H9 (cell line): Measurements from ENCODE around the gene GPC6. TPM values are rescaled to one million over a fixed set of nuclear protein-coding genes. Genes with fewer than 3 reads are reported as not detected.

Source experiments
- DNase-seq: peaks from one replicate; pipeline ENCODE4 v3.0.0-alpha.2; 2017
- H2AFZ ChIP-seq: one replicate; pipeline ENCODE4 v1.6.1; 2013; ENCODE audit warnings: mild to moderate bottlenecking, low read length, control low read depth, moderate library complexity
- H2AK5ac ChIP-seq: 2 replicates; pipeline ENCODE4 v1.6.1; 2013; ENCODE audit warnings: low read length, control low read depth, mixed read lengths; ENCODE audit not compliant: insufficient read length
- H2BK120ac ChIP-seq: one replicate; pipeline ENCODE4 v1.6.1; 2013; ENCODE audit warnings: low read depth, mild to moderate bottlenecking, low read length, control low read depth, inconsistent platforms; ENCODE audit not compliant: poor library complexity, severe bottlenecking
- H2BK12ac ChIP-seq: 2 replicates; pipeline ENCODE4 v1.6.1; 2013; ENCODE audit warnings: low read length, control low read depth, mixed read lengths, low read depth; ENCODE audit not compliant: insufficient read length
- H2BK15ac ChIP-seq: 2 replicates; pipeline ENCODE4 v1.6.1; 2013; ENCODE audit warnings: low read depth, low read length, control low read depth
- H2BK20ac ChIP-seq: one replicate; pipeline ENCODE4 v1.6.1; 2013; ENCODE audit warnings: low read depth, mild to moderate bottlenecking, low read length, control low read depth, inconsistent platforms; ENCODE audit not compliant: poor library complexity, severe bottlenecking
- H2BK5ac ChIP-seq: 2 replicates; pipeline ENCODE4 v1.6.1; 2013; ENCODE audit warnings: low read length, control low read depth, mixed read lengths; ENCODE audit not compliant: insufficient read length
- H3K14ac ChIP-seq: 2 replicates; pipeline ENCODE4 v1.6.1; 2013; ENCODE audit warnings: low read length, control low read depth; ENCODE audit not compliant: insufficient read depth
- H3K18ac ChIP-seq: 2 replicates; pipeline ENCODE4 v1.6.1; 2013; ENCODE audit warnings: low read depth, mild to moderate bottlenecking, mixed read lengths, low read length, control low read depth; ENCODE audit not compliant: insufficient read length
- H3K23ac ChIP-seq: 2 replicates; pipeline ENCODE4 v1.6.1; 2013; ENCODE audit warnings: low read length, control low read depth, mixed read lengths, low read depth; ENCODE audit not compliant: insufficient read length
- H3K23me2 ChIP-seq: 2 replicates; pipeline ENCODE4 v1.6.1; 2013; ENCODE audit warnings: low read depth, mild to moderate bottlenecking, mixed read lengths, low read length, control low read depth; ENCODE audit not compliant: insufficient read length, poor library complexity, severe bottlenecking
- H3K27ac ChIP-seq: 2 replicates; pipeline ENCODE4 v1.5.1; 2013; ENCODE audit warnings: low read length, control low read depth, mixed read lengths, low read depth; ENCODE audit not compliant: insufficient read length
- H3K27me3 ChIP-seq: 2 replicates; pipeline ENCODE4 v1.6.1; 2013; ENCODE audit warnings: low read length, control low read depth, inconsistent platforms; ENCODE audit not compliant: insufficient read depth
- H3K4ac ChIP-seq: 2 replicates; pipeline ENCODE4 v1.6.1; 2013; ENCODE audit warnings: low read depth, mild to moderate bottlenecking, control low read depth, inconsistent platforms, low read length, moderate library complexity
- H3K4me1 ChIP-seq: 2 replicates; pipeline ENCODE4 v1.6.1; 2013; ENCODE audit warnings: low read length, control low read depth, inconsistent platforms; ENCODE audit not compliant: insufficient read depth
- H3K4me2 ChIP-seq: 2 replicates; pipeline ENCODE4 v1.6.1; 2013; ENCODE audit warnings: low read length, control low read depth, mixed read lengths; ENCODE audit not compliant: insufficient read length, insufficient read depth
- H3K56ac ChIP-seq: 2 replicates; pipeline ENCODE4 v1.6.1; 2013; ENCODE audit warnings: low read depth, mild to moderate bottlenecking, mixed read lengths, low read length, control low read depth; ENCODE audit not compliant: insufficient read length
- H3K79me1 ChIP-seq: 2 replicates; pipeline ENCODE4 v1.6.1; 2013; ENCODE audit warnings: low read depth, mild to moderate bottlenecking, moderate library complexity, low read length, control low read depth, inconsistent platforms; ENCODE audit not compliant: insufficient read depth, poor library complexity, severe bottlenecking
- H3K79me2 ChIP-seq: 2 replicates; pipeline ENCODE4 v1.6.1; 2013; ENCODE audit warnings: low read length, control low read depth, inconsistent platforms; ENCODE audit not compliant: insufficient read depth
- H3K9ac ChIP-seq: 2 replicates; pipeline ENCODE4 v1.6.1; 2013; ENCODE audit warnings: low read length, control low read depth, mixed read lengths; ENCODE audit not compliant: insufficient read length; ENCODE audit errors: extremely low read depth
- H3K9me3 ChIP-seq: one replicate; pipeline ENCODE4 v1.6.1; 2013; ENCODE audit warnings: low read depth, low read length, inconsistent platforms; ENCODE audit not compliant: control insufficient read depth
- H3T11ph ChIP-seq: one replicate; pipeline ENCODE4 v1.6.1; 2013; ENCODE audit warnings: mild to moderate bottlenecking, low read length, control low read depth, inconsistent platforms
- H4K20me1 ChIP-seq: one replicate; pipeline ENCODE4 v1.6.1; 2013; ENCODE audit not compliant: control insufficient read depth, insufficient read length, insufficient read depth
- H4K5ac ChIP-seq: 2 replicates; pipeline ENCODE4 v1.6.1; 2013; ENCODE audit warnings: low read depth, mild to moderate bottlenecking, mixed read lengths, low read length, control low read depth; ENCODE audit not compliant: insufficient read length
- H4K8ac ChIP-seq: replicated peaks from 2 replicates; pipeline ENCODE4 v1.6.1; 2013; ENCODE audit warnings: low read length, control low read depth, mixed read lengths, low read depth; ENCODE audit not compliant: insufficient read length
- H4K91ac ChIP-seq: 2 replicates; pipeline ENCODE4 v1.6.1; 2013; ENCODE audit warnings: low read depth, mild to moderate bottlenecking, moderate library complexity, mixed read lengths, low read length, control low read depth; ENCODE audit not compliant: insufficient read length
- H3K27ac Mint-ChIP-seq, 3 experiments: 2 replicates in 2 of 3; 3 replicates in 1 of 3; pipeline ENCODE4 v1.8.0; 2020 to 2021; ENCODE audit warnings: mixed read lengths in 3 of 3, mild to moderate bottlenecking in 1 of 3, moderate library complexity in 1 of 3
- H3K27me3 Mint-ChIP-seq: 2 replicates; pipeline ENCODE4 v1.8.0; 2021; ENCODE audit warnings: low read depth, mild to moderate bottlenecking, moderate library complexity, mixed read lengths
- H3K36me3 Mint-ChIP-seq, 3 experiments: 2 replicates in 2 of 3; 3 replicates in 1 of 3; pipeline ENCODE4 v1.8.0; 2020 to 2021; ENCODE audit warnings: low read depth in 3 of 3, mixed read lengths in 3 of 3; ENCODE audit not compliant: insufficient read depth in 1 of 3
- H3K4me1 Mint-ChIP-seq, 2 experiments: 2 replicates each; pipeline ENCODE4 v1.8.0; 2020; ENCODE audit warnings: mixed read lengths in 2 of 2
- H3K4me3 Mint-ChIP-seq, 2 experiments: 2 replicates in 1 of 2; 3 replicates in 1 of 2; pipeline ENCODE4 v1.8.0; 2020 to 2021; ENCODE audit warnings: mild to moderate bottlenecking in 2 of 2, mixed read lengths in 2 of 2, moderate library complexity in 1 of 2
- H3K9me3 Mint-ChIP-seq, 2 experiments: 2 replicates in 1 of 2; 3 replicates in 1 of 2; pipeline ENCODE4 v1.8.0; 2020; ENCODE audit warnings: mild to moderate bottlenecking in 2 of 2, mixed read lengths in 2 of 2, moderate library complexity in 1 of 2
- CTCF ChIP-seq: fragments of 200-600 bp; sonication (generic); conservative IDR thresholded peaks from 3 replicates; pipeline ENCODE4 v1.8.0; 2021; ENCODE audit warnings: antibody characterized with exemption, mild to moderate bottlenecking
- WGBS: extraction: QIAGEN DNeasy Blood & Tissue Kit; methylation state at CpG from one replicate; pipeline ENCODE4 v1.1.7; 2013; ENCODE audit warnings: missing lambda C conversion rate, low lambda C conversion rate, mixed read lengths; ENCODE audit not compliant: insufficient read length; ENCODE audit errors: extremely low coverage; 5-methylcytosine and 5-hydroxymethylcytosine counted together
- total RNA-seq: library from RNA; stranded (reverse); gene quantifications from 2 replicates; pipeline ENCODE4 v1.2.1, GENCODE V29; 2021

Gene GPC6
- total RNA-seq, 1 experiment from 2014 or later, result 15.6 TPM

DNA sequence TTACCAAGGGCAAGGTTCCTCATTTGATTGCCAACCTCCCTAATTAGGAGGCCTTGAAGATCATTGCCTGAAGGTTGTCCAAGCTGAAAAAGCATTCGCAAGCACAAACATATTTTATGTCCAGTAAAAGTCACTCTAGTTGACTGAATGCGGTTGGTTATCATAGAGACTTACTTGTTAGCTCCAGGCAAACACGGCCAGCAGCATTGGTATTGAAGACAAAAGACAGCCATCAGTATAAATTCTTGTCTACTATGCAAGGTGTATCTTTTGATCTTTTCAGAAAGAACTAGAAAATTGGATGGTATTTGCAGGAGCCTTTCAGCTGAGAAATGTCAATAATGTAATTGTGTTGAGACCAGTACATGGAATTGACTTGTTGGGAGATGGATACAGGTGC is 129.9 kb downstream of the GPC6 start:
- H4K20me1 ChIP-seq, result no peaks in the 10 kb centered on the region
- H3K18ac ChIP-seq, result no peak overlapping the region
- H3T11ph ChIP-seq, result no peak overlapping the region
- WGBS, result no CpG with 5 or more reads among the region's 3 CpGs
- Mint-ChIP-seq H3K36me3 (no peaks in the 10 kb centered on the region), H3K9me3 (no peaks in the 10 kb centered on the region), H3K27me3 (no peaks in the 10 kb centered on the region), H3K4me1 (peaks cover 0 to 5% of the 10 kb centered on the region in 2 experiments; a peak in 2 of 4 replicates), H3K4me3 (no peak overlapping the region; a peak in 1 of 5 replicates), H3K27ac (no peak overlapping the region)
- no peak overlapping the region for H3K27ac ChIP-seq
- H3K4me1 ChIP-seq, result no peaks in the 10 kb centered on the region
- H2BK120ac ChIP-seq, result no peak overlapping the region
- H2AK5ac ChIP-seq, result no peak overlapping the region
- TF ChIP-seq CTCF, result no peak
- no peak overlapping the region for H2BK20ac ChIP-seq
- H3K9ac ChIP-seq, result no peak overlapping the region
- H3K79me2 ChIP-seq, result no peaks in the 10 kb centered on the region
- H2BK15ac ChIP-seq, result no peak overlapping the region
- H4K5ac ChIP-seq, result no peak overlapping the region
- no peak overlapping the region for H4K91ac ChIP-seq
- H3K56ac ChIP-seq, result no peak overlapping the region
- no peak overlapping the region for H2BK5ac ChIP-seq
- H3K23ac ChIP-seq, result no peak overlapping the region
- no peak overlapping the region for H4K8ac ChIP-seq
- no peak overlapping the region for H2BK12ac ChIP-seq
- H3K4me2 ChIP-seq, result no peak overlapping the region
- H3K79me1 ChIP-seq, result no peaks in the 10 kb centered on the region
- H3K14ac ChIP-seq, result no peak overlapping the region
- no peak for DNase-seq
- H3K27me3 ChIP-seq, result no peaks in the 10 kb centered on the region
- no peaks in the 10 kb centered on the region for H3K9me3 ChIP-seq
- H3K4ac ChIP-seq, result no peak overlapping the region
- no peak overlapping the region for H2AFZ ChIP-seq
- H3K23me2 ChIP-seq, result no peaks in the 10 kb centered on the region
